ENCODE results near the gene RASAL1.
"Not testable (repeated sequence)": the region's sequence is repeated elsewhere in the genome, so short reads cannot be mapped to it uniquely, and the experiment has no call there.

Gene RASAL1

DNA sequence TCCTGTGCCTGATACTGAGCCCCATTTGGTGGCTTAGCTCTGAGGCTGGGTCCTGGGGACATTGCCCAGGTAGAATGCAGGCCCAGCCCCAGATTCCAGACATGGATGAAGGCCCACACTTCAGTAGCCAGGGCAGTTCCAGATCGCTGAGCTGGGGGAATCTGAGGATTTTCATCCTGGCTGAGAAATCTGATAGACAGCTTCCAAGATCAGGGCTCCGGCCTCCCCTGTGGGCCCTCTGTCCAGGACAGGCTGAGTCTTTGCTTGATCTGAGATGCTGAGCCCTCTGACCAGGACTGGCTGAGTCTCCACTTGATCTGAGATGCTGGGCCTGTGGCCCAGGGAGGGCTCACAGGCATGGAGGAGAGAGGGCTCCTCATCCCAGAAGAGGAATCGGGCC lies 3.3 kb upstream of the RASAL1 start:
- no peak for DNase-seq

DNA sequence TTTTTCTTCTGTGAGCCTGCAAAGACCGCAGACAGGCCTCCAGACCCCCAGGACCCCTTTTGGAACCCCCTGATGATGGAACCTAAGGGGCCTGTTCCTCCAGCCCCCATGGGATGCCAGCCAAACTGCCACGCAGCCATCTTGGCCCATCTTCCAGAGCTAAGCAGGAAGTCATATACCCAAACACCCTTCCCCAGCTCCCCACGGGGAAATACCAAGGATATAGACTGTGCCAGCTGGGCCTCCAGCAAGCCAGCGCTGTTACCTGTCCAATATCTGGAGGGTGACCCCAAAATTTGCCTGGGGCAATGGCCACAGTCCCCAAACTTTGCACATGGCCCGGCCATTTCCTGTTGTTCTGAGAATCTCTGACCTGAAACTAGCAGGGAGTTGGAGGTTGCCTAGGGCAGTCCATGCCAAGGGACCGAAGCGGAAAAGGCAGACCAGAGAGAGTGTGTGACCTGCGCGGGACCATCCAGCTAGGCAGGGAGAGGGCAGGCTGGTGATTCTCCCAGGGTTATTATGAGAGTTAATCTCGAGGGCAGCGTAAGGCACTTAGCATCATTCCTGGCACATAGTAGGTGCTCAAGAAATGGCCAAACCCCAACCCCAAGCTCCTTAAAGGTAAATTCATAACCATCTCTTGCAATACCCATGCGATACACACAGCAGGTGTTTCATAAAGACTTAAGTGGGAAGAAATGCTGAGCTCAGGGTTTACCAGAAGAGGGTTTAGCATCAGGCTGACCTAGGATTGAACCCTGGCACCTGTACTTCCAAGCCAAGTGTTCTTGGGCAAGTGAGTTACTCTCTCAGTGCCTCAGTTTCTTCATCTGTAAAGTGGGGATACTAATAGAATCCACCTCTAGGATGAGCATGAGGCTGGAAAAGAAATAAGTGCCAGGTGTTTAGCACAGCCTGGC lies 2.6 kb upstream of the RASAL1 start:
- no peak for DNase-seq

DNA sequence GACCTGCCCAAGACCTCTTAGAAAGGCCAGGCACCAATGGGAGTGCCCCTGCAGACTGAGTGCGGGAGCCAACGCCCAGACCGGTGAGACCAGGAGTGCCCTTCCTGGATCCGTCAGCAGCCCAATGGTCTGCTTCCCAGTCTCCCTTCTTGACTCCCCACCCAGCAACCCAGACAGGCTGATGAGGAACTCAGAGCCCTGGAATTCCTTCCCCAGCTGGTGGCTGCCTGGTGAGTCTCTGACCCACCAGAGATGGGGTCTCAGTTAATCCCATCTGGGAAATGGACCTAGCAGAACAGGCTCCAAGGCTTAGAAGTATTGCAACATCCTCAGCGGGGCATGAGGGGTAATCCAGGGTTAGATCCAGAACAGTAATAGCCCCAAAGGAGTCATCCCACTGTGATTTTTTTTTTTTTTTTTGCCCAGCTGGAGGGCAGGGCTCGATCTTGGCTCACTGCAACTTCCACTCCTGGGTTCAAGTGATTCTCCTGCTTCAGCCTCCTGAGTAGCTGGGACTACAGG lies 1.5 kb upstream of the RASAL1 start:
- DNase-seq = no peak

DNA sequence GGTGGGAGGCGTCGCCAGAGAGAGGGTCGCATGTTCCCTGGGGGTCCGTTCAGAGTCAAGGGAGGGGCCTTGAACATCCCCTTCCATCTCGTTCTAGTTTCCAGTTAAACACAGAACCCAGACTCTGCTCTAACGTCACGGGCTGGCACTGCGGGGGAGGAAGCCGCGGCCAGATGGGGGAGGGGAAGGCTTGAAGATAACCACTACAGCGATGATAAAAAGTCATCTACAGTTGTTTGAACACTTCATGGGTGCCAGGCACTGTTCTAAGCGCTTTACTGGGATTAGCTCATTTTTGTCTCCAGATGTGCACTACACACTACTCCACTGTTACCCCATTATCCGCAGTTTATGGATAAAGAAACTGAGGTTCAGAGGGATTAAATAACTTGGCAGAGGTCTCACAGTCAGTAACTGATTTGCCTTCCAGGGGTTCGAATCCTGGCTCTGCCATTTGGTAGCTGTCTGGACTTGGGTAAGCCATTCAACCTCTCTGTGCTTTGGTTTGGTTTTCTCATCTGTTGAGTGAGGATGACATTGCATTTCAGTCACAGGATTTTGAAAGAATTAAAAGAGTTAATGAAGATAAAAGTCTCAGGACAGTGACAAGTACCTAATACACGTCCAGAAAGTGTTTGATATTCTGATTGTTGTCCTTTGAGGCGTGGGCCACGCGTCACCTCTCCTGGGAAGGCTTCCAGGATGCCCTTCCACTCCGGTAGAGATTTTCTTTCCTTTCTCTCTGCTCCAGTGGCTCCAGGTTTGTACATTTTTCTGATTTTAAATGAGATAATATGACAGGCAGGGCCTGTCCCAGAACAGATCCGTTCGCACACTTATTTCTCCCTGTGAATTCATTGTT lies 798 bp upstream of the RASAL1 start:
- DNase-seq = peak; percentile 60

DNA sequence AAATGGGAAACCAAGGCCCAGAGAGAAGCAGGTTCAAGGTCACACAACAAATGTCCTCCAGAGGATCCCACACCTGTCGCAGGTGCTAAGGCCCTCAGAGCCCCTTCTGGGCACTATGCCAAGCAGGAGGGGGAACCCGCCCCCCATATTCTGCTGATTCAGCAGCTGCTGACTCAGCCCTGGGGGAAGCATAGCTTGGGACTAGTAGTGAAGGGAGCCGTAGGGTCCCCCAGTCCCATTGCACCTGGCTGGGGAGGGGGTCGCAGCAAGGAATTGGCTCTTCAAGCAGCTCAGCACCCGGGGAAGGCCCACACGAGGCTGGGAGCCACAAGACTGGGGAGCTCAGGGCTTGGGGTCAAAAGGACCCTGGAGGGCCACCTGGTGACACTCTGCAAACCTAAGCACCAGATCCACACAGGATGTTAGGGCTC lies 1.0 kb downstream of the RASAL1 start:
- DNase-seq = no peak

DNA sequence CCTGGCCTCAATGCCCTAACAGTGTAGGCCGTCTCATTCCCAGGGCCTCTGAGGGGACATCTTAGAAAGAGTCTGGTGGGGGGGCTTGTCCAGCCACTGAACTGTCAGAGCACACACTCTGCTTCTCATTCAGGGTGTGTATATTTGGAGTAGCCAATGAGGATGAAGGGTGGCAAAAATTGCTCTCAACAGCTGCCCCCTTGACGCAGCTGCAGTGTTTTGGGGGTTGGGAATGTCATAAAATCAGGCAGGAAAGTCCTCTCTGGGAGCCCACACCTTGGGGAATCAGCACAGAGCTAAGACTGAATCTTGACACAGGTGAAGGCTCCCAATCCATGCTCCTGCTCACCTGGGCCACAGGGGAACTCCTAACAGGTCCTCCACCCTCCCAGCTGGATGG lies 1.5 kb downstream of the RASAL1 start:
- DNase-seq = no peak

DNA sequence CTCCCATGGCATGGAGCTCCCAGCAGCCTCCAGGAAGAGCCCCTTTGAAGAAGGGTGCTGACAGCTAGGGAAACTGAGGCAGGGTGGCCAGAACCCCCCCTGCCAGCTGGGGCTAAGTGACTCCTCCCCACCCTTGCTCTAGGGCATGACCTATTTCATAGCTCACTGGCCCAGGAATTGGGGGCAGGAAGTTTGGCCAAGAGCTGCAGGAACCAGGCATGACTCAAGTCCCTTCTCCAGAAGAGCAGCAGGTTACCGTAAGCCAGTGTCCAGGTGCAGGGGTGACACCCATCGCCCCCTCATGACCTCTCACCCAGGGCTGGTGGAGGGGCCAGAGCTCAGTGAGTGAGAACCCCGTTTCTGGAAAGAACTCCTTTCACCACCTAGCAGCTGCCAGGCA lies 1.9 kb downstream of the RASAL1 start:
- DNase-seq = no peak

DNA sequence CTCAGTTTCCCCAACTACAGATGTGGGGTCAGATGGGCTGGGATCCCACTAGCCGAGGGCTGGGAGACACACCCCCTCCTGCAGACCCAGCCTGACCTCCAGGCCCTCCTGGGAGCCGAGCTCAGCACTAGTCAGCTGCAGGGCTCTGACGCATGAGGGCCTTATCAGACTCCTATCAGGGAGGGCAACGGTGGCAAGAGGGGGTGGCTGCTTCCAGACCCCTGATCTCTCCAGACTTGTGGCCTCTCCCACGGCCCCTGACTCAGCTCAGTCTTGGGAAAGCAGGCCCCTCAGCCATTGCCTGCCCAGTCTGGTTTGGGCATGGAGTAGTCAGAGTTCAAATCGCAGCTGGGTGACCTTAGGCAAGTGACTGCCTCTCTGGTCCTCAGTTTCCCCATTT lies 2.5 kb downstream of the RASAL1 start:
- DNase-seq = no peak

DNA sequence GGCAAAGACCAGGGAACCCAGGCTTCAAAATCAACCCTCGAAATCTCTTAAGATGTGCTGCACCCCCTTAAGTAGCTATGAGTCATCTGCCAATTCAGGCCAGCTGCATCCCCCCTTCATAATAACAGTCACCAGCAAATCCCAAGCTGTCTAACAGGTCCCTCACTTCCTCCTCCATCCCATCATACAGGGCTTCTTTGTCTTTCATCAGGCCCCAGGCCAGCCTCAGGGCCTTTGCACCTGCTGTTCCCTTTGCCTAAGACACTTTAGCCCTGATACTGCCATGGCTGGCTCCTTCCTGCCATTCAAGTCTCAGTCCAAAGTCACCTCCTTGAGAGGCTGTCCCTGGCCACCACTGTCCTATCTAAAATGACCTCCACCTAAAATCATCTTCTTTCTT lies 4.0 kb downstream of the RASAL1 start:
- DNase-seq = no peak

DNA sequence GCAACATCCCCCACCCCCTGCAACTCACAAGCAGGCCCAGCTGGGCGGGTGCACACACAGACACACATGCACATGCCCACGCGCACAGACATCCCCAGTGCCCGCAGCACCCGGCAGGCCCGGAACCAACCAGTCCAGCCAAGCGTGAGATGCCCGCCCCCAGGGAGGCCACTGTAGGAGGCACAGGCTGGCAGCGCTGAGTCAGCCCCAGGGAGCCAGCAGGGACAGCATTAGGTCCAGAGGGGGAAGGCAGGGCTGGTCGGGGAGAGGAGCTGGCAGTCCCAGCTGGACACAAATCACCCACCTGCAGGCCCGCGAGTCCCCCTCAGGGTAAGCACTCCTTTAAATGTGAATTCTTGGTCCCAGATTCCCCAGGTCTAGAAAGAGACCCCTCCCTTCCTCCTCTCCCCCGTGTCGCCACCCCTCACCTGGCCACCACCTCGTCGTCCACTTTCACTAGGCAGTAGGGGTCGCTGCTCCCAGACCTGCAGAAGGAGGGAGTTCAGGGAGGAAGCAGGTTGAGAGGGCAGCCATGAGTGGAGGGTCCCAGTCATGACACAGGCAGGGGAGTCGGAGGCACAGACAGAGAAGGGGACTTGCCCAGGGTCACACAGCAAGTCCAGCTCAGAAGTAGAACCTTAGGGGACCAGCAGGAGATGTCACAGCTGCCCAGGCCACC lies 5.0 kb downstream of the RASAL1 start:
- no peak for DNase-seq

DNA sequence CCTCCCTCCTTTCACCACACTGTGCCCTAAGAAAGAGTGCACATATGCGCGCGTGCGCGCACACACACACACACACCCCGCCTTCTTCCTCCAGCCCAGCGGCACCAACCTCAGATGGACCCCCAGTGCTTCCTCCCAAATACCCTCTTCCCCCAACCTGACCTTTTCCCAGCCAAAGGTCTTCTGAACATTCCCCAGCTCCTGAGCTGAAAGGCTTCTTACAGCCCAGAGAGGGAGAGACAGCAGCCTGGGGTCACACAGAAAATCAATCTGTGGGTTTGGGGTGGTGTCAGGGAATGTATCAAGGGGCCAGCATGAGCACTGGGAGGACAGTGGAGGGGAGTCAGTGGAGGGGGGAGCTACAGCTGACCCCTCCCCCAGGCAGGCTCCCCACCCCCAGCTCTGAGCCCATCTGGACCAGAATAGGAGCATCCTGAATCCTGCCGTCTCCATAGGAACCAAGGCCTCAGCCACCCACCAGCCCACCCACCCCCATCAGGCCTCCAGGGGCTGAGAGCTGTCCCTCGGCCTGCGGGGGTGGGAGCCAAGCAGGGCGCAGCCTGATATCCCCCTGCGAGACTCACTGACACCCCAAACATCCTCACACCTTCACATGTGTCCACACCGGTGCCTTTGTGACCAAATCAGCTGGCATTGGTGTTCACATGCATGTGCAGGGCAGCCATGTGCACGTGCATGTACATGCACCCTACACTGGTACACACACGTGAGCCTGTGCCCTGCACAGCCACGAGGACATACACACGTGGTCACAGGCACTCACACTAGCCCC lies 5.7 kb downstream of the RASAL1 start:
- no peak for DNase-seq

DNA sequence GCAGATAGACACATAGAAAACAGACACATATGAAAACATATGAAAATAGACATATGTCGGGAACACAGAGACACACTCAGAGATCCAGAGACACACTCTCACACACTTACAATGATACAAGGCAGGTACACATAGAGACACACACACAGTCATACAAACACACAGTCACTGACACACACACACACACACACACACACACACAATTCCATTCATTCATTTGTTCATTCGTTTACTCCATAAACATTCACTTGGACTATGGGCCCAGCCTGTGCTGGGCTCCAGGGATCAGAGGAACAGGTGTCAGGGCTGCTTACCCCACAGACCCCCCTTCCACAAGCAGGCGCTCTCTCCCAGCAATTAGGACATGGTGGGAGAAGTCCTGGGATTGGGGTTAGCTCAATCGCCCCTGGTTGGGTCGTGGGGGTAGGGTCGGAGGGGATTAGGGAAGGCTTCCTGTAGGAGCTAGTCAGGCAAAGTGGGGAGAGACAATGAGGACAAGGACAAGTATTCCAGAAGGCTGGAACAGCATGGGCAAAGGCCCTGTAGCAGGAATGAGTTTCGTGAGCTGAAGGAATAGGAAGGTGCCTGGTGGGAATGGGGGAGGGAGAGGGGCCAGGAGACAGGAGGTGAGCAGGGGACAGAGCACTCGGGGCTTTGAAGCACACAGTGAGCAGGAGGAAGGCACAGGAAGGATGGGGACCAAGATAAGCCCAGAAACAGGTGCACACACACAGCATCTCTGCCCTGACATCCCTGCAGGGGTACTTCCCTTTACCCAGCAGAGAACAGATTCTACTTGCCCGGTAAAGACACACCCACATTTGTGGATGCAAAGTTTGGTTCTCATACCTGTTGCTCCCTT lies 6.5 kb downstream of the RASAL1 start:
- DNase-seq = no peak

DNA sequence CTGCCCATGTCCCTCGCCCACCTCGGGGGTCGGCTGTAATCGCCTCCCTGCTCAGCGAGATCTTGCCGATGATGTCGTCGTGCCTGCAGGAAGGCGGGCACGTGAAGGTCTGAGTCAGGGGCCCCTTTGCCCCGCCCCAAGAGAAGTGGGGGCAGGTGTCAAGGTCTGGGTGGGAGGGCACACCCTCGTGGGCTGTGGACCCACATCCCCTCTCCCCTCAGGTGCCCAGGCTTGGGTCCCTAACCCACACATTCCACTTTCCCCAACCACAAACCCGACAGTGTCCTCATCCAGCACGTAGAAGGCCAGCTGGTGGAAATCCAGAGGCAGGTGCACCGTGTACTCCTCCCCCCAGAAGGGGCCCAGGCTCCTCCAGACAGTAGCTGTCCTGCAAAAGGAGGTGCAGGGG lies 7.8 kb downstream of the RASAL1 start:
- no peak for DNase-seq

DNA sequence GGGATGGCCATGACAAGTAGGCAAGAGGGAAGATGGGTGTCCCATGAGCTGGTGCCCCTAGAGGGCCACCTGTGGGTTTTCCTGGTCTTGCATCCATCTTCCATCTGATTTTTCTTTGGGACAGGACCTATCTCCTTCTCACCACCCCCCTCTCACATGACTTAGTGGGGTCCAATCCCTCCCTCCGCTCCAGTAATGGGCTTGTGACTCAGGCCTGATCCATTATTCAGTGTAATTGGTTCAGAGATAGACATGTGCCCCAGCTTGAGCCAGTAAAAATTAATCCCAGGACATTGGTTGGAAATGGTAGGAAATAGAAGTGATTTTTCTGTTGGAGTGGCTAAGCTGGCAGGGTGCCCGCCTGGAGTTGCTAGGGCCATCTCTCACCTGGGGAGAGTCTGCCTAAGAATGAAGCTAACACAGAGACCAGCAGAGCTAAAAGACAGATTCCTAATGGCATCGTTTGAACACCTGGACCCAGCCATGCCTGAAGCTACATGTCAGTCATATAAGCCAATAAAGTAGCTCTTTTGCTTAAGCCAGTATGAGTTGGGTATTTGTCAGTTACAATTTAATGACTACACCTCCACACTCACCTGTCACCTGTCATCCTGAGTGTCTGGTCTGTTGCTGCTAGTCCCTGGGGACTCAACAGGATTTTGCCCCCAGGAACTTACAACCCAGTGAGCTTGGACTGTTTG lies 14.7 kb downstream of the RASAL1 start:
- DNase-seq = no peak

DNA sequence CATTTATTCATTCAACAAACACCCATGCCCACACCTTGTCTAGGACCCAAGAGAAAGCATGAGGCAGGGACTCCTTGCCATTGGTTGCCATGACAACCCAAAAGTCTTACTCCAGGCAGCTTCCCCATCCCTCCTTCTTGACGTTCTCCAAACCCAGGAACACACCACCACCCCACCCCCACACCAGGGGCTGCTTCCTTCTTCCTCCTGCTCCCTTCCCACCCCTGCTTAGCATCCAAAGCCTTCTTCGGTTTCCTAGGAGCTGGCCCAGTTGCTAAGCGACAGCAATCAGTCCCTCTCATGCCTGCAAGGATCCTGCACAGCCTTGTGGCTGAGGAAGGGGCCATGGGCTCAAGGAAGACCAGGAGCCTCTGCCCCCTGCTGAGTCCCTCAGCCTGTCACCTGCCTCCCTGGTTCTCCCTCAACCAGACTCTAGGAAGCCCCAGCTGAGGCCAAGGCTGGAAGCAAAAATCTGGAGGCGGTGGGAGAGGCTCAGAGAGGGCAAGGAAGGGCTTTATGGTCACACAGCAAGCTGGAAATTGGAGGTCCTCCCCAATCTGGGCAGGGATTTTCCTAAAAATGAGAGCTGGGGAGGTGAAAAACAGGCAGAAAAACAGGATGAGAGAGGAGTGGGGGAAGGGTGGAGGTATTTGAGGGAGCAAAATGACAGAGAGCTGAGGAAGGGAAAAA lies 15.4 kb downstream of the RASAL1 start:
- DNase-seq = no peak

DNA sequence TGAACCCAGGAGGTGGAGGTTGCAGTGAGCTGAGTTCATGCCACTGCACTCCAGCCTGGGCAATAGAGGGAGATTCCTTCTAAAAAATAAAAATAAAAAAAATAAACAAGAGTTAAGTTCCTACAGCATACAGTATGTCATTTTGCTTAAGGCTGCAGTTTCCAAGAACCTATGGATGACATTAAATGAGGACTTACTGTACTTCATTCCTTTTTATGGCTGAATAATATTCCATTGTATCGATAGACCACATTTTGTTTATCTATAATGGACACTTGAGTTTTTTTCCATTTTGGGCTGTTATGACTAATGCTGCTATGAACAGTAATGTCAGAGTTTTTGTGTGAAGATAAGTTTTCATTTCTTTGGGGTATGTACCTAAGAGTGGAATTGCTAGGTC lies 17.4 kb downstream of the RASAL1 start:
- DNase-seq = no peak

DNA sequence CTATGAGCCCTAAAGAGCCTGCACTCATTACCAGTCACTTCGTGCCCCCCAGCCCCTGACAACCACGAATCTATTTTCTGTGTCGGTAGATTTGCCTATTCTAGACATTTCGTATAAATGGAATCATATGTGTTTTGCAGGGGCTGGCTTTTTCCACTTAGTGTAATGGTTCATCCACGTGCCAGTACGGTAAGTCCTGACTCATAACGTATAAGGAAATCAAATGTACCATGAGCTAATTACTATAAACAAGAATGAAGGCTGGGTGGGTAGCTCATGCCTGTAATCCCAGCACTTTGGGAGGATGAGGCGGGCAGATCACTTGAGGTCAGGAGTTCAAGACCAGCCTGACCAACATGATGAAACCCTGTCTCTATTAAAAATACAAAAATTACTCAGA lies 17.9 kb downstream of the RASAL1 start:
- DNase-seq = not testable (repeated sequence)

DNA sequence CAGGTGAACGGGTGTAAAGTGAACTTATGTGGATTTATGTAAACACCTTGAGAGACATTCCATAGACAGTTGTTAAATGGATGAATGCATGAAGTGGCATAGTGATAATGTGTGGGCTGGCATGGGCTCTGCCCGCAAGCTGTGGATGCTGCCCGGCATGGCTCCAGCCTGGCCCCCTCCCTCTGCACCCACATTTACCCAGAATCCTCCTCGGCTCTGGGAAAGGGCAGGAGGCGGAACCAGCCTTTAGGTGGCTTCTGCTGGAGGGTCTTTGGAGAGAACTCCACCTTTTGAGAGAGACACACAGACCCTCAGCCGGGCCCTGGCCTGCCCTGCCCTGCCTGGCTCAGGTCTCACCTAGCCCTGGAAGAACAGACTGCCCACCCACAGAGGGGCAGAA lies 18.7 kb downstream of the RASAL1 start:
- DNase-seq = no peak

DNA sequence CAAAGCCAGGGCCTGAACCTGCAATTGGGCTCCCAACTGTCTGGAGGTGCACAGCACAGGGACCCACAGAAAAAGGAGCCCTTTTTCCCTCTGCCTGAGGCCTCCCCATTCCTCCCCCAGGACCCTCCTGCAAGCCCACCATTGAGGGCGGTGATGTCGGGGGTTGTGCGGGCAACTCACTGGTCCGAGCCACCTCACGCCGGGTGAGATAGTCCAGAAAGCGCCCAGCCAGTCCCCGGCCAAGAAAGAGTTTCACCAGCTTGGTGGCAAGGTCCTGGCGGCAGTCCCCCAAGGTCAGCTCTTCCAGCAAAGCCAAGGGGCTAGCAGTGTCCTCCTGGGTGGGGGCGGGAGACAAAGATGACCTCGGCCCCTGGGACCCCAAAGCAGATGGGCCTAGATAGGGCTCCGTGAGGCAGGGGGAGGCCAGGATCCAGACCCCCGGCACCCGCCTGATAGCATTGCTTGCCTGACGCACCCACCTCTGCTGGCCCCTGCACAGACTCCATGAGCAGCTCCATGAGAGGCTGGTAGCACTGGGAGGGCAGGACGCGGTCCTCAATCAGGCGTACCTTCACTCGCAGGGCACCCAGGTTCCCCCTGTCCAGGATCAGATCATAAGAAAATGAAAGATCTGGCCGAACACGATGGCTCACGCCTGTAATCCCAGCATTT lies 20.0 kb downstream of the RASAL1 start:
- no peak for DNase-seq
